Keratinocyte (primary cell): ENCODE results near the gene CAMSAP3. TPM values are rescaled to one million over a fixed set of nuclear protein-coding genes. Genes with fewer than 3 reads are reported as not detected.

Experiments
- DNase-seq: peaks from one replicate; pipeline ENCODE4 v3.0.0-alpha.2; 2011; ENCODE audit warnings: low read depth, missing footprints, low spot score
- FAIRE-seq: peaks from 2 replicates; lab custom pipeline; 2011; peaks lifted over from hg19 to GRCh38; lab: Jason Lieb, UNC
- H2AFZ ChIP-seq: 2 replicates; pipeline ENCODE4 v1.6.0; 2012; ENCODE audit warnings: low read length, control low read depth, inconsistent platforms; ENCODE audit not compliant: control insufficient read depth
- H3K27ac ChIP-seq: 2 replicates; pipeline ENCODE4 v1.5.1; 2011; ENCODE audit warnings: low read length; ENCODE audit not compliant: control insufficient read depth, insufficient read depth
- H3K27me3 ChIP-seq: 3 replicates; pipeline ENCODE4 v1.6.0; 2011; ENCODE audit warnings: low read length; ENCODE audit not compliant: control insufficient read depth, insufficient read depth; ENCODE audit errors: extremely low read depth
- H3K36me3 ChIP-seq, 2 experiments: 2 replicates in 1 of 2; 3 replicates in 1 of 2; pipeline ENCODE4 v1.5.1; 2011; ENCODE audit warnings: low read length in 2 of 2, mild to moderate bottlenecking in 1 of 2; ENCODE audit not compliant: control insufficient read depth in 2 of 2, insufficient read depth in 2 of 2; ENCODE audit errors: extremely low read depth in 1 of 2
- H3K4me1 ChIP-seq: 3 replicates; pipeline ENCODE4 v1.5.1; 2011; ENCODE audit warnings: low read length; ENCODE audit not compliant: control insufficient read depth, insufficient read depth; ENCODE audit errors: extremely low read depth
- H3K4me2 ChIP-seq: 3 replicates; pipeline ENCODE4 v1.6.0; 2011; ENCODE audit warnings: low read depth, low read length; ENCODE audit not compliant: control insufficient read depth, insufficient read depth; ENCODE audit errors: extremely low read depth
- H3K4me3 ChIP-seq, 3 experiments: fragments of 200-600 bp in 1 of 3; sonication (generic) in 1 of 3; 2 replicates in 2 of 3; 3 replicates in 1 of 3; pipeline ENCODE4 v1.5.1; 2011 to 2016; ENCODE audit warnings: low read length in 3 of 3, mild to moderate bottlenecking in 3 of 3, control low read depth in 2 of 3, inconsistent platforms in 1 of 3, low read depth in 1 of 3, mixed read lengths in 1 of 3, mixed run types in 1 of 3, moderate library complexity in 1 of 3; ENCODE audit not compliant: control insufficient read depth in 2 of 3, insufficient read depth in 2 of 3; ENCODE audit errors: extremely low read depth in 1 of 3
- H3K79me2 ChIP-seq: 2 replicates; pipeline ENCODE4 v1.6.0; 2012; ENCODE audit warnings: low read length; ENCODE audit not compliant: control insufficient read depth, insufficient read depth
- H3K9ac ChIP-seq: 3 replicates; pipeline ENCODE4 v1.6.0; 2011; ENCODE audit warnings: low read length; ENCODE audit not compliant: control insufficient read depth, insufficient read depth; ENCODE audit errors: extremely low read depth
- H3K9me1 ChIP-seq: 3 replicates; pipeline ENCODE4 v1.6.0; 2011; ENCODE audit warnings: low read length; ENCODE audit not compliant: control insufficient read depth, insufficient read depth; ENCODE audit errors: extremely low read depth
- H3K9me3 ChIP-seq: 2 replicates; pipeline ENCODE4 v1.5.1; 2012; ENCODE audit warnings: low read depth, low read length; ENCODE audit not compliant: control insufficient read depth
- H4K20me1 ChIP-seq: 3 replicates; pipeline ENCODE4 v1.6.0; 2011; ENCODE audit warnings: low read length; ENCODE audit not compliant: control insufficient read depth, insufficient read depth; ENCODE audit errors: extremely low read depth
- CTCF ChIP-seq, 3 experiments: IDR thresholded peaks in 1 of 3; conservative IDR thresholded peaks in 1 of 3; optimal IDR thresholded peaks in 1 of 3; 2 replicates in 2 of 3; 3 replicates in 1 of 3; pipeline versions ENCODE3 to v1.5.1; 2011; ENCODE audit warnings: low read length in 3 of 3, mild to moderate bottlenecking in 3 of 3, moderate library complexity in 2 of 3, control low read depth in 1 of 3, inconsistent platforms in 1 of 3; ENCODE audit not compliant: insufficient read depth in 2 of 3; ENCODE audit errors: extremely low read depth in 1 of 3
- EZH2 ChIP-seq: IDR thresholded peaks from one replicate; pipeline ENCODE4 v1.6.1; 2012; ENCODE audit warnings: inconsistent platforms, mild to moderate bottlenecking, low read length, moderate library complexity
- dilution Hi-C: fragments of 300-500 bp; cut with MboI; formaldehyde crosslinking; loops from one replicate; pipeline ENCODE4 v1.7.0; 2020; ENCODE audit warnings: low sequenced_read_pairs; ENCODE audit not compliant: extremely low pct_ligation_motif_present
- polyA plus RNA-seq, 5 experiments: library from polyadenylated mRNA; depleted of rRNA in 3 of 5; stranded (reverse) in 3 of 5; stranded (forward) in 1 of 5; unstranded in 1 of 5; fragments of >200 nt; gene quantifications; 1 replicate in 1 of 5; 2 replicates in 3 of 5; 3 replicates in 1 of 5; pipeline versions ENCODE4 v1.2.1 to v1.2.3, GENCODE V29; 2011 to 2012; ENCODE audit warnings: missing spikeins in 2 of 5, low read depth in 1 of 5, low replicate concordance in 1 of 5

Gene CAMSAP3
- polyA plus RNA-seq, 1 donor (not counting 4 experiments of a cell fraction or from before 2014, with no cell fraction given): 2.4 TPM

GRCh38 chr19:7618771-7619510 is 23.3 kb downstream of the CAMSAP3 start:
- DNase-seq: no peak
- Histone ChIP-seq H3K9me1 (no peaks in the 10 kb centered on the region), H3K4me1 (no peaks in the 10 kb centered on the region), H3K9me3 (no peaks in the 10 kb centered on the region), H3K4me2 (no peak overlapping the region), H3K36me3 (peaks cover 14% of the 10 kb centered on the region in 2 experiments), H3K9ac (no peak overlapping the region), H3K4me3 (no peak overlapping the region), H3K79me2 (no peaks in the 10 kb centered on the region), H4K20me1 (no peaks in the 10 kb centered on the region), H3K27me3 (no peaks in the 10 kb centered on the region), H3K27ac (no peak overlapping the region), H2AFZ (no peak overlapping the region)
- TF ChIP-seq CTCF (optimal IDR thresholded peaks at IDR 0.05 in 1 of 3, IDR thresholded peaks at IDR 0.05 in 1 of 3, conservative IDR thresholded peaks at IDR 0.05 in 1 of 3; ENCODE audit: extremely low read depth in 1 of 3, insufficient read depth in 2 of 3, low read length in 3 of 3): no peak
- no peak for FAIRE-seq
- dilution Hi-C loops: no loop called here

GRCh38 chr19:7619671-7620441 is 24.2 kb downstream of the CAMSAP3 start:
- TF ChIP-seq EZH2 (no peak), CTCF (optimal IDR thresholded peaks at IDR 0.05 in 1 of 3, IDR thresholded peaks at IDR 0.05 in 1 of 3, conservative IDR thresholded peaks at IDR 0.05 in 1 of 3; ENCODE audit: extremely low read depth in 1 of 3, insufficient read depth in 2 of 3, low read length in 3 of 3) (no peak)
- H3K4me3 ChIP-seq: no peak overlapping the region
- no peak overlapping the region for H3K4me2 ChIP-seq
- no peaks in the 10 kb centered on the region for H3K4me1 ChIP-seq
- H3K27ac ChIP-seq: no peak overlapping the region
- H2AFZ ChIP-seq: no peak overlapping the region
- H3K36me3 ChIP-seq: peaks cover 17 to 18% of the 10 kb centered on the region in 2 experiments
- DNase-seq (no peak), FAIRE-seq (no peak)
- no peaks in the 10 kb centered on the region for H3K9me3 ChIP-seq
- H3K9ac ChIP-seq: no peak overlapping the region
- H4K20me1 ChIP-seq: no peaks in the 10 kb centered on the region
- H3K9me1 ChIP-seq: no peaks in the 10 kb centered on the region
- H3K27me3 ChIP-seq: no peaks in the 10 kb centered on the region
- no peaks in the 10 kb centered on the region for H3K79me2 ChIP-seq
- dilution Hi-C loops: no loop called here
